Measurements from ENCODE around the gene ADAMTSL1.

The ADAMTSL1 gene

GRCh38 chr9:18739641-18740318 lies 265.8 kb downstream of the ADAMTSL1 start:
- DNase-seq (ENCODE audit: low spot score), result no peak
- POLR2A ChIA-PET (ENCODE audit: low non-redundant PET), result interaction anchor here (0.6 kb wide), 1 partner anchor 15 kb away, joined by 4 read pairs; no protein-coding TSS in a partner anchor
- CTCF ChIA-PET, result no interaction called here
- no peak for TF ChIP-seq CTCF (conservative IDR thresholded peaks at IDR 0.05; ENCODE audit: low read depth)
- H3K27ac ChIP-seq, result no peak overlapping the region

GRCh38 chr9:18741359-18741758 lies 267.4 kb downstream of the ADAMTSL1 start:
- no peak for TF ChIP-seq CTCF (conservative IDR thresholded peaks at IDR 0.05; ENCODE audit: low read depth)
- POLR2A ChIA-PET (ENCODE audit: low non-redundant PET), result no interaction called here
- CTCF ChIA-PET, result no interaction called here

GRCh38 chr9:18741945-18742344 lies 268.0 kb downstream of the ADAMTSL1 start:
- CTCF ChIA-PET, result interaction anchor here (0.8 kb wide), 1 partner anchor 897 kb away, joined by 6 read pairs; no protein-coding TSS in a partner anchor
- H3K27ac ChIP-seq, result no peak overlapping the region
- no peak for DNase-seq (ENCODE audit: low spot score)
- POLR2A ChIA-PET (ENCODE audit: low non-redundant PET), result no interaction called here
- no peak for TF ChIP-seq CTCF (conservative IDR thresholded peaks at IDR 0.05; ENCODE audit: low read depth)

More at GRCh38 chr9:18741359-18741758, 267.4 kb downstream of the ADAMTSL1 start:
- DNase-seq (ENCODE audit: low spot score), result no peak
- no peak overlapping the region for H3K27ac ChIP-seq

- no peak for DNase-seq (ENCODE audit: low spot score)
- CTCF ChIA-PET, result no interaction called here
- TF ChIP-seq CTCF (conservative IDR thresholded peaks at IDR 0.05; ENCODE audit: low read depth), result no peak
- POLR2A ChIA-PET (ENCODE audit: low non-redundant PET), result no interaction called here
- H3K27ac ChIP-seq, result no peak overlapping the region
These were observed 269.5 kb downstream of the ADAMTSL1 start for GRCh38 chr9:18743421-18743820.

- no peak for TF ChIP-seq CTCF (conservative IDR thresholded peaks at IDR 0.05; ENCODE audit: low read depth)
- ChIA-PET POLR2A (ENCODE audit: low non-redundant PET) (no interaction called here), CTCF (no interaction called here)
- no peak overlapping the region for H3K27ac ChIP-seq
- DNase-seq (ENCODE audit: low spot score), result no peak
These were observed 270.0 kb downstream of the ADAMTSL1 start for GRCh38 chr9:18743971-18744370.

GRCh38 chr9:18745710-18746109 lies 271.8 kb downstream of the ADAMTSL1 start:
- DNase-seq (ENCODE audit: low spot score), result no peak
- no peak for TF ChIP-seq CTCF (conservative IDR thresholded peaks at IDR 0.05; ENCODE audit: low read depth)
- POLR2A ChIA-PET (ENCODE audit: low non-redundant PET), result no interaction called here
- H3K27ac ChIP-seq, result no peak overlapping the region
- CTCF ChIA-PET, result no interaction called here

All from RWPE1 (cell line).